Neutrophil (primary cell): ENCODE data around the gene ZNF225.

Experiments
- H3K27ac ChIP-seq: fragments of 200-600 bp; sonication (generic); 2 replicates; pipeline ENCODE4 v1.5.1; 2016; ENCODE audit warnings: mild to moderate bottlenecking, moderate library complexity
- H3K27me3 ChIP-seq: fragments of 200-600 bp; sonication (generic); 2 replicates; pipeline ENCODE4 v1.6.0; 2016; ENCODE audit warnings: mild to moderate bottlenecking
- H3K36me3 ChIP-seq: fragments of 200-600 bp; sonication (generic); 2 replicates; pipeline ENCODE4 v1.5.1; 2017
- H3K4me1 ChIP-seq, 2 experiments: fragments of 200-600 bp in 1 of 2; sonication (generic) in 1 of 2; 1 replicate in 1 of 2; 2 replicates in 1 of 2; pipeline versions ENCODE4 v1.5.1 to v1.6.1; 2013 to 2016; ENCODE audit warnings: low read depth in 1 of 2, low read length in 1 of 2, mild to moderate bottlenecking in 1 of 2, moderate library complexity in 1 of 2; ENCODE audit not compliant: control insufficient read depth in 1 of 2, insufficient read depth in 1 of 2
- H3K4me3 ChIP-seq, 2 experiments: fragments of 200-600 bp in 1 of 2; sonication (generic) in 1 of 2; 1 replicate in 1 of 2; 2 replicates in 1 of 2; pipeline ENCODE4 v1.5.1; 2013 to 2016; ENCODE audit warnings: low read depth in 1 of 2, low read length in 1 of 2, mild to moderate bottlenecking in 1 of 2, moderate library complexity in 1 of 2
- H3K9me3 ChIP-seq: fragments of 200-600 bp; sonication (generic); 2 replicates; pipeline ENCODE4 v1.5.1; 2016
- CTCF ChIP-seq: fragments of 200-600 bp; sonication (generic); IDR thresholded peaks from 2 replicates; pipeline ENCODE4 v1.5.1; 2016; ENCODE audit warnings: antibody characterized with exemption

ZNF225 gene

GRCh38 chr19:44113138-44113783 is at the start of gene ZNF225:
TSS of gene ZNF225 (plus strand) at chr19:44113399. CDS start at chr19:44115828, 2,429 bp downstream.
- H3K4me1 ChIP-seq, result peaks cover 16 to 18% of the 10 kb centered on the region in 2 experiments
- peaks cover 3% of the 10 kb centered on the region for H3K9me3 ChIP-seq
- TF ChIP-seq CTCF, result no peak
- H3K27ac ChIP-seq, result peak within 1 kb of the TSS; percentile 36
- peaks cover 16% of the 10 kb centered on the region for H3K36me3 ChIP-seq
- no peaks in the 10 kb centered on the region for H3K27me3 ChIP-seq
- peak within 1 kb of the TSS; percentile 69 to 76 for H3K4me3 ChIP-seq

- no peaks in the 10 kb centered on the region for H3K27me3 ChIP-seq
- peaks cover 12% of the 10 kb centered on the region for H3K36me3 ChIP-seq
- no peak for TF ChIP-seq CTCF
- H3K9me3 ChIP-seq, result peaks cover 21% of the 10 kb centered on the region
- H3K4me1 ChIP-seq, result peaks cover under 1 to 1% of the 10 kb centered on the region in 2 experiments
- no peak overlapping the region for H3K4me3 ChIP-seq
- no peak overlapping the region for H3K27ac ChIP-seq
Observed at GRCh38 chr19:44066305-44066704, 46.9 kb upstream of the ZNF225 start.

- Histone ChIP-seq H3K4me3 (no peak overlapping the region), H3K9me3 (peaks cover 21% of the 10 kb centered on the region), H3K4me1 (peaks cover 12 to 15% of the 10 kb centered on the region in 2 experiments), H3K36me3 (no peaks in the 10 kb centered on the region), H3K27ac (no peak overlapping the region), H3K27me3 (no peaks in the 10 kb centered on the region)
- TF ChIP-seq CTCF, result no peak
Observed at GRCh38 chr19:44069415-44069814, 43.8 kb upstream of the ZNF225 start.

- Histone ChIP-seq H3K36me3 (no peaks in the 10 kb centered on the region), H3K27ac (no peak within 1 kb of the TSS), H3K9me3 (peaks cover 5% of the 10 kb centered on the region), H3K27me3 (no peaks in the 10 kb centered on the region), H3K4me1 (peaks cover 12 to 15% of the 10 kb centered on the region in 2 experiments), H3K4me3 (peak within 1 kb of the TSS; percentile 66 to 72)
- no peak for TF ChIP-seq CTCF
Observed at GRCh38 chr19:44071824-44072542, 41.2 kb upstream of the ZNF225 start, which contains the start of gene ZNF284. TSS of gene ZNF284 (plus strand) at chr19:44072159. CDS start at chr19:44076390, 4,231 bp downstream.

GRCh38 chr19:44072543-44073401 is 40.4 kb upstream of the ZNF225 start:
- no peaks in the 10 kb centered on the region for H3K36me3 ChIP-seq
- H3K4me1 ChIP-seq, result peaks cover 12 to 15% of the 10 kb centered on the region in 2 experiments
- H3K4me3 ChIP-seq, result peak overlapping the region; percentile 66 to 72
- no peaks in the 10 kb centered on the region for H3K27me3 ChIP-seq
- H3K9me3 ChIP-seq, result peaks cover under 1% of the 10 kb centered on the region
- TF ChIP-seq CTCF, result no peak
- no peak overlapping the region for H3K27ac ChIP-seq
